GM12874 (cell line): ENCODE results near the gene FARS2.

Experiments used
- CTCF ChIP-seq: IDR thresholded peaks from 2 replicates; pipeline ENCODE4 v1.5.1; 2011; ENCODE audit warnings: low read depth, mild to moderate bottlenecking, control low read depth, low read length, moderate library complexity; ENCODE audit not compliant: insufficient read depth

Gene FARS2

DNA sequence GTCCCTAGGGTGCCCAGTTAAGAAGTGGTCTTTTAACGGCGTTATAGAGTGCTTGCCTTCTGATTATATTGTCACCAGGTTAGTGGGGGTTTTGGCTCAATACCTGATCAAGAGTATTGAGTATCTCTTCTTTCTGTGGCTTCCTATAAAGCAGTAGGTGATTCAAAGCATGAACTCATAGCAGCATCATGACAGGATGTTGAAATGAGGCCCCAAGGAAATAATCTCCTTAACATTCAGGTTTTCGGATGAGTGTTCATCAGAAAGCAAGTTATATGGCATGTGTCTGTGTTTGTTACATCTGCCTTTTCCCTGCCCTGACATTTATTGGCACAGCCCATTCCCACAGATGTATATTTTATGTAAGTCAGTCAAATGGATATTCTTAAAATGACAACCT, 301.0 kb downstream of the FARS2 start:
- no peak for TF ChIP-seq CTCF

DNA sequence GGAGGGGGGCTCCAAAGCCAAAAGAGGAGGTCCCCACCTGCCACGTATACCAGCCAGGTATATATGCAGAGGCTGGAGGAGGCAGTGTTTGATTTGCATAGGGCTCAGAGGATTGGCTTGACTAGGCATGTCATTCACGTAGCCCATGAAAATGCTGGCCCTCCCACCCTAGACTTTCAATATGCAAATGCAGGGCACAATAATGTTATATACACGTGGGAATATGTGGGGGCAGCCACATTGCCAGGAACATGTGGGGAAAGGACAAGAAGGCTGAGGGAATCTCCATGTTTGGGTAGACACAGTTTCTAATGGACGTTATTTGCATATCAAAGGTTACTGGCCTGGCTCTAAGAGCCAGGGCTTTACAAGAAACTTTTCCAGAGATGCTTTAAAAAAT, 301.8 kb downstream of the FARS2 start:
- TF ChIP-seq CTCF: no peak

DNA sequence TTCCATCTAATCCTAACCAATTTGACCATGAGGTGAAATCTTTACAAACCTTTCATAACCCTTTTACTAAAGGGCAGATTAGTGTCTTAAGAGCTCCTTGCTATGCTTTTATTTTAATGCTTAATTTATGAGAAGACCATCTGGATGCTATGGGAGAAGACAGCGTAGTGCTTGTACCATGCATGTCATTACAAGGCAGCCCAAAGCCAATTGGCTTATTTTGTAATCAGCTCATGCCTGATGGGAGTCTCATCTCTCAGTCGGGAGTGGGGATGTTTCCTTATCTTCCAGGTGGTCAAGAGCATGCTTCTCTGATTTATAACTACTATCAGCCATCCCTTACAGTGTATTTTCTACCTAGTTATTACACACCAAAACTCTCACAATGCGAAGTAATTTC, 304.7 kb downstream of the FARS2 start:
- TF ChIP-seq CTCF: no peak

GRCh38 chr6:5566718-5567117, 305.4 kb downstream of the FARS2 start:
- TF ChIP-seq CTCF: no peak

- TF ChIP-seq CTCF: no peak
Observed at GRCh38 chr6:5567352-5567751, 306.0 kb downstream of the FARS2 start.

DNA sequence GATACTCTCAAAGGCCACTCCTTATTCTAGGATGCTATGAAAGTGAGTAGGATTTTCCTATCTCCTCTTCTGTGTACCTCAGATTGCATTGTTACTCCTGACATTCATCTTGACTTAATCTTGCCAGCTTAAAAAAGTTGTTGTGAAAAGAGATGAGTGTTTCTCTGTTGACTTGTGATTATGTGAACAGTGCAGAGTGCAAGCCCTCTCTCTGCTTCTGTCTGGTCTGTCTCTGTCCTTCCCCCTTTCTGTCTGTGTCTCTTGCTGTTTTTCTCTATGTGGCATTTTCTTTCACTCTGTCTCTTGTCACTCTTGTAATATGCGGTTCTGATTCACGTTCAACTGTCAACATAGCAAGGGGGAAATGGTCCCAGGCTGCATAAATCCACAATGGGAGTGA, 306.6 kb downstream of the FARS2 start:
- TF ChIP-seq CTCF: no peak

- TF ChIP-seq CTCF: no peak
Observed at GRCh38 chr6:5569491-5569890, 308.2 kb downstream of the FARS2 start.

DNA sequence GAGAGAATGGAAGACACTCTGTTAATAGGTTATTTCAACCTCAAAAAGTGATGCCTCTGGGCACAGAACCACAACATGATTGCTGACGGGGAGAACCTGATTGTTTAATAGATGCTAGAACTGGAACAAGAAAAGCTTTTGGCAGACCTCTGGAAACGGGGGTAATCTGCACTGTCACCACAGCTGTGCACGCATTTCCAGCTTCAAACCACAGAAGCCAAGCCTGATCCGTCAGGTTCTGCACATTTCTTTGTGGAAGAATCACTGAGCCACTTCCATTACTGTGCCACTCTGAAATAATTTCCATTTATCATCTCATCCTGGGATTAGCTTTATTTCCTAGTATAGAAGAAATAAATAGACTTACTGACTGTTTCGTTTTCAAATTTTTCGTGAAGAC, 309.3 kb downstream of the FARS2 start:
- TF ChIP-seq CTCF: no peak
